HepG2 (cell line): ENCODE results near the gene NUBPL. TPM values are rescaled to one million over a fixed set of nuclear protein-coding genes. Genes with fewer than 3 reads are reported as not detected.
A peak's percentile ranks its signal among the peaks of the same experiment; 100 is the strongest.

Experiments used
- BCL6 ChIP-seq: IDR thresholded peaks from 2 replicates; pipeline ENCODE4 v1.6.1; 2016; ENCODE audit warnings: missing genetic modification reagents, missing compliant biosample characterization
- CTCF ChIP-seq: sonication (generic); formaldehyde crosslinking; IDR thresholded peaks from 2 replicates; pipeline ENCODE4 v1.5.0; 2020; ENCODE audit warnings: mild to moderate bottlenecking, missing genetic modification reagents, moderate library complexity
- E2F1 ChIP-seq: sonication (generic); formaldehyde crosslinking; IDR thresholded peaks from 2 replicates; pipeline ENCODE4 v1.5.0; 2020; ENCODE audit warnings: missing genetic modification reagents
- FOXP1 ChIP-seq, 2 experiments: fragments of 450-650 bp in 1 of 2; IDR thresholded peaks; 2 replicates each; pipeline ENCODE4 v1.6.1; 2017 to 2018; ENCODE audit warnings: antibody characterized with exemption in 1 of 2
- JUND ChIP-seq: sonication (generic); formaldehyde crosslinking; IDR thresholded peaks from 2 replicates; pipeline ENCODE4 v1.8.0; 2022; ENCODE audit warnings: mild to moderate bottlenecking, missing genetic modification reagents
- MAFK ChIP-seq, 2 experiments: IDR thresholded peaks in 1 of 2; conservative IDR thresholded peaks in 1 of 2; 2 replicates each; pipeline ENCODE4 v1.6.1; 2011; ENCODE audit warnings: improper control_type of control experiment in 2 of 2, low read length in 2 of 2
- NFIB ChIP-seq: sonication (generic); formaldehyde crosslinking; IDR thresholded peaks from 2 replicates; pipeline ENCODE4 v1.9.0; 2021; ENCODE audit warnings: missing genetic modification reagents, mild to moderate bottlenecking, borderline replicate concordance
- RARA ChIP-seq: IDR thresholded peaks from 2 replicates; pipeline ENCODE4 v1.6.1; 2016; ENCODE audit warnings: missing genetic modification reagents, missing compliant biosample characterization
- REPIN1 ChIP-seq: sonication (generic); formaldehyde crosslinking; IDR thresholded peaks from 2 replicates; pipeline ENCODE4 v1.8.0; 2022; ENCODE audit warnings: missing genetic modification reagents, low read depth, mild to moderate bottlenecking, borderline replicate concordance
- SMC3 ChIP-seq: IDR thresholded peaks from 2 replicates; pipeline ENCODE4 v1.6.1; 2011; ENCODE audit warnings: low read length, improper control_type of control experiment
- STAG1 ChIP-seq: sonication (generic); formaldehyde crosslinking; IDR thresholded peaks from 2 replicates; pipeline ENCODE4 v1.4.0; 2020; ENCODE audit warnings: missing genetic modification reagents
- STAT5B ChIP-seq: sonication (generic); formaldehyde crosslinking; IDR thresholded peaks from 2 replicates; pipeline ENCODE4 v1.4.0; 2020; ENCODE audit warnings: missing genetic modification reagents
- ZNF142 ChIP-seq: sonication (generic); formaldehyde crosslinking; IDR thresholded peaks from 2 replicates; pipeline ENCODE4 v1.4.0; 2020; ENCODE audit warnings: missing genetic modification reagents
- ZNF430 ChIP-seq: sonication (generic); formaldehyde crosslinking; IDR thresholded peaks from 2 replicates; pipeline ENCODE4 v1.9.0; 2021; ENCODE audit warnings: mild to moderate bottlenecking, missing genetic modification reagents
- ZNF615 ChIP-seq: sonication (generic); formaldehyde crosslinking; IDR thresholded peaks from 2 replicates; pipeline ENCODE4 v1.5.0; 2020; ENCODE audit warnings: mild to moderate bottlenecking, missing genetic modification reagents, borderline replicate concordance
- ZNF713 ChIP-seq: sonication (generic); formaldehyde crosslinking; IDR thresholded peaks from 2 replicates; pipeline ENCODE4 v1.4.0; 2020; ENCODE audit warnings: mild to moderate bottlenecking, missing genetic modification reagents
- ZSCAN30 ChIP-seq: sonication (generic); formaldehyde crosslinking; IDR thresholded peaks from 2 replicates; pipeline ENCODE4 v1.5.0; 2020; ENCODE audit warnings: mild to moderate bottlenecking, missing genetic modification reagents
- polyA plus RNA-seq, 8 experiments: library from polyadenylated mRNA; depleted of rRNA in 3 of 8; stranded (reverse) in 7 of 8; unstranded in 1 of 8; fragments of >200 nt; fragmentation: Illumina TruSeq in 4 of 8; extraction: Trizol in 4 of 8; gene quantifications; 2 replicates each; pipeline versions ENCODE4 v1.2.1 to v1.2.3, GENCODE V29; 2011 to 2016; ENCODE audit warnings: low read depth in 4 of 8, missing spikeins in 1 of 8, mixed read lengths in 1 of 8; ENCODE audit not compliant: insufficient read depth in 1 of 8
- total RNA-seq, 5 experiments: library from RNA; depleted of rRNA; stranded (reverse); fragments of >200 nt; fragmentation: Illumina TruSeq; extraction: Trizol; gene quantifications; 2 replicates each; pipeline ENCODE4 v1.2.3, GENCODE V29; 2016; ENCODE audit warnings: low read depth in 1 of 5

The NUBPL gene
- total and polyA plus RNA-seq, 2 of the 13 experiments (the other 11 are each of a cell fraction or from before 2014, with no cell fraction given) = 21.3 to 44.1 TPM

GRCh38 chr14:31811693-31812628 is 250.8 kb downstream of the NUBPL start (continued):
- TF ChIP-seq E2F1 (CRISPR knock-in tag) = 0 out of 2 replicates have a peak, but pooled peaks have one; percentile 27
- TF ChIP-seq BCL6 (CRISPR knock-in tag) = peak; percentile 98
- TF ChIP-seq ZNF615 (CRISPR knock-in tag) = peak; percentile 19; the same call in 1 of the 2 replicates
- peak; percentile 41 for TF ChIP-seq SMC3
- TF ChIP-seq STAT5B (CRISPR knock-in tag) = 0 out of 2 replicates have a peak, but pooled peaks have one; percentile 34
- 0 out of 2 replicates have a peak, but pooled peaks have one; percentile 38 for TF ChIP-seq ZNF142 (CRISPR knock-in tag)
- 0 out of 2 replicates have a peak, but pooled peaks have one; percentile 5 for TF ChIP-seq FOXP1 (IDR thresholded peaks at IDR 0.05)
- peak; percentile 55 for TF ChIP-seq FOXP1 (CRISPR knock-in tag; IDR thresholded peaks at IDR 0.05)
- peak in 1 of 2 experiments; percentile 55; a peak in 1 of 4 replicates for TF ChIP-seq MAFK (conservative IDR thresholded peaks at IDR 0.05 in 1 of 2, IDR thresholded peaks at IDR 0.05 in 1 of 2; ENCODE audit: low read length in 2 of 2)
- 0 out of 2 replicates have a peak, but pooled peaks have one; percentile 37 for TF ChIP-seq JUND
- TF ChIP-seq REPIN1 = peak; percentile 30; the same call in 1 of the 2 replicates
- TF ChIP-seq NFIB (CRISPR knock-in tag) = 0 out of 2 replicates have a peak, but pooled peaks have one; percentile 53
- TF ChIP-seq ZSCAN30 (CRISPR knock-in tag) = 0 out of 2 replicates have a peak, but pooled peaks have one; percentile 43
- peak; percentile 63 for TF ChIP-seq CTCF (CRISPR knock-in tag)
- peak; percentile 37; the same call in 1 of the 2 replicates for TF ChIP-seq RARA (CRISPR knock-in tag)
- TF ChIP-seq ZNF430 = 0 out of 2 replicates have a peak, but pooled peaks have one; percentile 32
- peak; percentile 63 for TF ChIP-seq STAG1 (CRISPR knock-in tag)
- TF ChIP-seq ZNF713 (CRISPR knock-in tag) = 0 out of 2 replicates have a peak, but pooled peaks have one; percentile 61
